GM19193 (cell line): ENCODE data around the gene IVNS1ABP.

Experiments used
- POLR2A ChIP-seq: IDR thresholded peaks from 4 replicates; pipeline ENCODE4 v1.6.1; 2011; ENCODE audit not compliant: insufficient read depth, insufficient read length; ENCODE audit errors: extremely low read depth

Gene IVNS1ABP

GRCh38 chr1:185314411-185314810 lies 2.6 kb downstream of the IVNS1ABP start:
- TF ChIP-seq POLR2A = no peak

GRCh38 chr1:185312361-185313138 lies 4.5 kb downstream of the IVNS1ABP start:
- no peak for TF ChIP-seq POLR2A

DNA sequence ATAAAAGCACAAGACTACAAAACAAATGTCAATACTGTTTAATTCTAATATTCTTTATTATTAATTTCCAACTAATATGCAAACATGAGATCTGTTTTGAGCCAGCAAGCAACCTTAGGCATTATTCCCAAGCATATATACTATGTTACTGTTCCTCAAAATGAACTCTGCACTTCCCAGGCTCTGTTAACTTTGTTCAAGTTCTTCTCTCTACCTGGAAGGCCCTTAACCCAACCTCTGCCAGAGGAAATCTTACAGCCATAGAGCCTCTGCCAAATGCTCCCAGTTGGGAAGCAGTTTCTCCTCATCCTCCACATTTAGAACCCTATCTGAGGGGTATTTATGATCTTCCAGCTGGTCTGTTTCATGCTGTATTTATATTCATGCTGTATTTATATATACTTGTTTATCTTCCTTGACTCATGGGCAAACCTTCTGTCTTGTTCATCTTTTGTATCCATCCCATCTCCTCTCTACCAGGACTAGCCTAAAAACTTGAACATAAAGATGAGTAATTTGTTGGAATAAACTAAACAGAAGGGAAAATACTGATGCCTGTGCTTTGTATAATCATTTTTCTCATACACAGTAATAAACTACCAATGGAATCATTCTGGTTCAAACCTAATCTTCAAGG lies 5.3 kb downstream of the IVNS1ABP start:
- TF ChIP-seq POLR2A = no peak

DNA sequence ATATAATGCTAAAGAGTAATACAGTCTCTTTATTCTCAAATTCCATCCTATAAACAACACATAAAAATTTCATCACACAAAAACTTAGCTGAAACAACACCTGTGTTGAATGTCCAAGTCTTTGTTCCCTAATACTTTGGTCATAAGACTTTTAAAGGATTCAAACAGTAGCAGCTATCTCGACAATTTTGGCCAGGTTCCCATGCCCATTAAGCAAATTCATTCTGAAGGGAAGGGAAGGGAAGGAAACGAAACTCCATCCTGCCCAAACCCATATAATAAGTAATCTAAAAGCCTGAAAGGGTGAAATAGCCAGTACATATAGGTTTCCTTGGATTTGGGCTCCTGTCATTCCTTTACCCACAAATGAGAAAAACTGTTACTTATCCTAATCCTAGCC lies 7.5 kb downstream of the IVNS1ABP start:
- TF ChIP-seq POLR2A = no peak

DNA sequence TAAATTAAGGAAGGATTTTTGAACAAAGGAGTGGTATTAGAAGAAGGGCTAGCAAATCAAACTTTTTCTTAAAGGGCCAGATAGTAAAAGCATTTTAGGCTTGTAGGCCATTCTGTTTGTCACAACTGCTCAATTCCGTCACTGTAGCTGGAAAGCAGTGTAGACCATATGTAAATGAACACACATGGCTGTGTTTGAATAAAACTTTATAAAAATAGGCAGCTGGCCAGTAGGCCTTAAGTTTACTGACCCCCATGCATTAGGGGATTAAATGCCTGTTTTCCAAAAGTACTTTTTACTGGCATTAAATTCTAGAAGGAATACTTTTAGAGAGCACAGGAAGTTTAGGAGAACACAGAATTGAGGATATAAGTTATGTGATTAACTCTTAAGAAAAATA lies 8.9 kb downstream of the IVNS1ABP start:
- TF ChIP-seq POLR2A = no peak

DNA sequence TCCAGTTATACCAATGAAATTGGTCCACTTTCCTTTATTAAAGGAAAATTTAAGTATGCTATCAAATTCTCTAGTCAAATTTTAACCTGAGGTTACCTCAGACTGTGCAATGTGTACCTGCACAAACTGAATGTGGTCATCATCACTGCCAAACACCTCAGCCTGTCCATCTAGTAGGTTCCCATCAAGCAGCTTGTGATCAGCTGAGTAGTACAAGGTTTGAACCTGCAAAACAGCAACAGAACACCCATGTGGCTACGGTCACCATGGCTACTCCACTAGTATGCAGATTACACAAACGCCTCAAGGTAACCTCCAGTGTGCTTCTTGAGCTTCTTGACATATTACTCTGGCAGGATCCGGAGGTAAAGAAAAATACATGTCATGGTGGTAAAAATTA lies 11.6 kb downstream of the IVNS1ABP start:
- TF ChIP-seq POLR2A = no peak

- TF ChIP-seq POLR2A = no peak
Observed at GRCh38 chr1:185300152-185300551, 16.9 kb downstream of the IVNS1ABP start.

- no peak for TF ChIP-seq POLR2A
Observed at GRCh38 chr1:185297982-185298381, 19.1 kb downstream of the IVNS1ABP start.

DNA sequence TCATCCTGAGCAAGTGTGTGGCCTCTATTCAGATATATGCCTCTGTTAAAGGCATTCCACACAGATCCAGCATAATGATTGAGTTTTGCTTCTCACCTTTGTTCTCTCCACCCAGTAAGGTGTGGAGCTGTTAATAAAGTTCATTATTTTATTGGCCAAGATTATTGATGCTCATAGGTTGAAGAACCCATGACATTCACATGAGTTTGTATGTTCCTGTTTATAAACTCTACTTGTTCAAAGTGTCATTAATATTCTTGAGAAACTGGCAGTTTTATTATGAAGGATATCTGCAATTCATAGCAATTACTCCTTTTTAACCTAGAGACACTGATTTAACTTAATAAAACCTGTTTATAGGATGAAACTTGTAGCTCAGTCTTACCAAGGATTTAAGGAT lies 22.0 kb downstream of the IVNS1ABP start:
- no peak for TF ChIP-seq POLR2A

DNA sequence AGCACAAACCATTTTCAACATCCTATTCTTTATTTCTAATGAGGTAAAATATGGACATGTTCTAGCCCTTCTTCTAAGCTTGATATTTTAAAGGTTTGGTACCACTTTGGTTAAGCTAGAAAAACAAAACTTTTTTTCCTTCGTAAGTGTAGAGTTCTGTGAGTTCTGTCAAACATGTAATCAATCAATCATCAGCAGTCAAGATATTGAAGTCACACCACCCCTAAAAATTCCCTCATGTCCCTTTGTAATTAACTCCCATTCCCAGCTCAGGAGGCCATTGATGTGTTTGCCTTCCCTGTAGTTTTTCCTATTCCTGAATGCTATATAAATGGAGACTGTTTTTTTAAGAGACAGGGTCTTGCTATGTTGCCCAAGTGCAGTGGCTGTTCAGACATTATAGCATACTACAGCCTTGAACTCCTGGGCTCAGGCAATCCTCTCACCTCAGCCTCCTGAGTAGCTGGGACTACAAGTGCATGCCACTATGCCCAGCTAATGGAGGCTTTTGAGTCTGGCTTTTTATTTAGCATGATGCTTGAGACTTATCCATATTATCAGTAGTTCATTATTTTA lies 23.0 kb downstream of the IVNS1ABP start:
- TF ChIP-seq POLR2A = no peak

- no peak for TF ChIP-seq POLR2A
Observed at GRCh38 chr1:185292237-185292636, 24.8 kb downstream of the IVNS1ABP start.

- no peak for TF ChIP-seq POLR2A
Observed at GRCh38 chr1:185291652-185292051, 25.4 kb downstream of the IVNS1ABP start.

- TF ChIP-seq POLR2A = no peak
Observed at GRCh38 chr1:185291159-185291558, 25.9 kb downstream of the IVNS1ABP start.

- TF ChIP-seq POLR2A = no peak
Observed at GRCh38 chr1:185289880-185290279, 27.2 kb downstream of the IVNS1ABP start.

DNA sequence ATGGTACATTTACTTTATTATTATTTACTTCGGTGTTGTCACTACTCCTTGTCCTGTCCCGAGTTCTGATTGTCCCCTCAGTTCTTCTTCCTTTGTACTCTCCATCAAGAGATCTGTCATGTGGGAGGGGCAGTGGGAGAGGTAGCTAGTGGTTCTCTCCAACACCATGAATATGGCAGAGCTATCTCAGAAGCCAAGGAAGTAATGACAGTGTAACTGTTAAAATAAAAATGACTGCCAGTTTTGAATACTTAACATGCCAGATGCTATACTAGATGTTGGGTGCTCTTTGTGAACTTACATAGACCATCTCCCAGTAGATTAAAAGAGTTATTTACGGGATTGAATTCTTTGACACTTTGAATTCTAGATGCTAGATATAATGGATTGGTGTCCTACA lies 28.6 kb downstream of the IVNS1ABP start:
- TF ChIP-seq POLR2A = no peak

DNA sequence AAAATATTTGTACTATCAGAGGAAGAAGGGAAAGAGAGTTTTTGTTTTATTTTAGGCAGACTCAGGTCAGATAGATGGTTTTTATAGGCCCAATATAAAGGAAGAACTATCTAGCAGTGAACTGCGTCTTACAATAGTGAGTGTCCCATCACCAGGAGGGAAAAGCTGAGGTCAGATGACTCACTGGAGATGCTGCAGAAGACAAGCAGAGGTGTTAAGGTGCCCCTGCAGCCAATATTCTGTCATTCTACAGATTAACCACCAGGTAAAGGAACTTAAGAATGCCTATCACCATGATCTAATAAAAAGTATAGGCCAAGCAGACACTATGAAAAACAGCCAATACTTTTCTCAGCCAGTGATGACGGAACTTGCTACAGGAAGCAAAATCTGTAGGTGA lies 29.6 kb downstream of the IVNS1ABP start:
- no peak for TF ChIP-seq POLR2A
